Limb (tissue), 2 donors: ENCODE measurements around the gene HOXD4.

Source experiments
- DNase-seq, 2 donors: peaks; one replicate each; pipeline ENCODE4 v3.0.0-alpha.2; 2016; ENCODE audit errors: extremely low spot score in 2 of 2

The HOXD4 gene

GRCh38 chr2:176170602-176171305 lies 19.4 kb downstream of the HOXD4 start:
- DNase-seq, result no peak

GRCh38 chr2:176171351-176172006 lies 20.1 kb downstream of the HOXD4 start:
- peak in 1 of 2 donors; percentile 70 for DNase-seq

- DNase-seq, result no peak
These were observed 20.9 kb downstream of the HOXD4 start for GRCh38 chr2:176172007-176172894.

GRCh38 chr2:176172895-176173566 lies 21.7 kb downstream of the HOXD4 start:
- no peak for DNase-seq

- no peak for DNase-seq
These were observed 22.4 kb downstream of the HOXD4 start for GRCh38 chr2:176173567-176174381.

GRCh38 chr2:176174382-176174823 lies 23.1 kb downstream of the HOXD4 start:
- DNase-seq, result peak in 1 of 2 donors; percentile 68

GRCh38 chr2:176174824-176175708 lies 23.7 kb downstream of the HOXD4 start:
- DNase-seq, result peak in 1 of 2 donors; percentile 78

GRCh38 chr2:176175709-176176607 lies 24.6 kb downstream of the HOXD4 start:
- no peak for DNase-seq

GRCh38 chr2:176177580-176178037 lies 26.3 kb downstream of the HOXD4 start:
- DNase-seq, result no peak

GRCh38 chr2:176178038-176178756 lies 26.8 kb downstream of the HOXD4 start:
- DNase-seq, result peak in 1 of 2 donors; percentile 74

- no peak for DNase-seq
These were observed 27.5 kb downstream of the HOXD4 start for GRCh38 chr2:176178757-176179295.

- no peak for DNase-seq
These were observed 30.2 kb downstream of the HOXD4 start for GRCh38 chr2:176181551-176181950.

GRCh38 chr2:176182671-176183070 lies 31.3 kb downstream of the HOXD4 start:
- no peak for DNase-seq

- DNase-seq, result no peak
These were observed 33.4 kb downstream of the HOXD4 start for GRCh38 chr2:176184749-176185148.

- DNase-seq, result no peak
These were observed 34.7 kb downstream of the HOXD4 start for GRCh38 chr2:176186024-176186423.

- DNase-seq, result no peak
These were observed 36.0 kb downstream of the HOXD4 start for GRCh38 chr2:176187200-176187898.
